ENCODE results near the gene POLD4.
"Not testable (repeated sequence)": the region's sequence is repeated elsewhere in the genome, so short reads cannot be mapped to it uniquely, and the experiment has no call there.

POLD4 gene

DNA sequence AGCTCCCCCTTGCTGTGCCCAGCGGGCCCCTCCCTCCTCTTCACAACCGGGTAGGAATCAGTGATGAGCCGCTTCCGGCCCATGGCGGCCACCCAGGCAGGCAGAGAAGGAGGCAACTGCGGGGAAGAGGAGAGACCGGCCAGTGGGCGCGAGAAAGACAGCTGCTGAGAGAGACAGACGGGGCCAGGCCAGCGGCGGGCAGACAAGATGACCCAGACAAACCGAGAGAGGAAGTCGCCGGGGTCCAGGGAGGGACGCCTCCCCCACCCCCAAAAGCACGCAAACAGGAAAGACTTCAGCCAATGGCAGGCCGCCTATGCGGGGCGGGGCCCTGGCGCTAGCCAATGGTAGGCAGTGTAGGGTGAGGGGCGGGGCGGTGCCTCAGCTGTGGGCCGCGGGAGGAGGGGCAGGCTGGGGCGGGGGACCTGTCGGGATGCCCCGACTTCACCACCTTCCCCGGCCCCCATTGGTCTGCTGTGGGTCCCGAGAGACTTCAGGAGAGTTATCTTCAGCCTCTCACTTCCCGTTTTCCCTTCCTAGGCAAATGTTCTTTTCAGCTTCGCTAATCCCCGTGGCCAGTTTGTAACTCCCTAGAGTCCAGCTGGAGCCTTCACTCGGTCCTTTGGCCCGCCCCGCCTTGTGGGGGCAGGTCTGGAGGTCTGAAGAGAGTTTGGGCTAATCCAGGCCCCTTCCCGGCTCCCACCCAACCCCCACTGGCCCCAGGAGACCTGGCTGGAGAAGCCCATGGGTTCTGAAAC, at the start of gene POLD4:
TSS of gene POLD4 (minus strand) at position 230 of the 758 bp plus-strand sequence. CDS start at position 83, 147 bp downstream.
- peak; percentile 80 to 96 (median 90) for DNase-seq

DNA sequence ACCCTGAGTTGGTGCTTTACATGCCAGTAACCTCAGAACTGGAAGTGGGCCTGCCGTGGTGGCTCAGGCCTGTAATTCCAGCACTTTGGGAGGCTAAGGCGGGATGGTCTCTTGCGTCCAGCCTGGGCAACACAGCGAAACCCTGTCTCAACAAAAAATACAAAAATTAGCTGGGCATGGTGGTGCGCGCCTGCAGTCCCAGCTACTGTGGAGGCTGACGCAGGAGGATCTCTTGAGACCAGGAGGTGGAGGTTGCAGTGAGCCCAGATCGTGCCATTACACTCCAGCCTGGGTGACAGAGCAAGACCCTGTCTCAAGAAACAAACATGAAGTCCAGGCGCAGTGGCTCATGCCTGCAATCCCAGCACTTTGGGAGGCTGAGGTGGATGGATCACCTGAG, 49.7 kb upstream of the POLD4 start:
- not testable (repeated sequence) for DNase-seq

DNA sequence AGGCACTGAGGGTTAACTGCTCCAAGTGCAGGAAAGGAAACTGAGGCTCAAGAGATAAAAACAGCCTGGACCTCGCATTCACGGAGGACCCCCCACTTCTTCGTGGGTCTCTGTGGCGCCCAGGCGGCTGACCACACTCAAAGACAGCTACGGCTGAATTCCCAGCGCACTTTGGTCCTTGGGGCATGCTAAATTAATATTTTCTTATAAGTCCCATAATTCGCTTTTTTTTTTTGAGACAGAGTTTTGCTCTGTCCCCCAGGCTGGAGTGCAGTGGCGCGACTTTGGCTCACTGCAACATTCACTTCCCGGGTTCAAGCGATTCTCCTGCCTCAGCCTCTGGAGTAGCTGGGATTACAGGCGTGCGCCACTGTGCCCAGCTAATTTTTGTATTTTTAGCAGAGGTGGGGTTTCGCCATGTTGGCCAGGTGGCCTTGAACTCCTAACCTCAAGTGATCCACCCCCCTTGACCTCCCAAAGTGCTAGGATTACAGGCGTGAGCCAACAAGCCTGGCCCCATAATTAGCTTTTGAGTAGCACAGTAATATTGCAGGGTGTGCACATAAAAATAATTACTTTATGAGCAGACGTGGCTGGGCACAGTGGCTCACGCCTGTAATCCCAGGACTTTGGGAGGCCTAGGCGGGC, 49.0 kb upstream of the POLD4 start:
- not testable (repeated sequence) for DNase-seq

DNA sequence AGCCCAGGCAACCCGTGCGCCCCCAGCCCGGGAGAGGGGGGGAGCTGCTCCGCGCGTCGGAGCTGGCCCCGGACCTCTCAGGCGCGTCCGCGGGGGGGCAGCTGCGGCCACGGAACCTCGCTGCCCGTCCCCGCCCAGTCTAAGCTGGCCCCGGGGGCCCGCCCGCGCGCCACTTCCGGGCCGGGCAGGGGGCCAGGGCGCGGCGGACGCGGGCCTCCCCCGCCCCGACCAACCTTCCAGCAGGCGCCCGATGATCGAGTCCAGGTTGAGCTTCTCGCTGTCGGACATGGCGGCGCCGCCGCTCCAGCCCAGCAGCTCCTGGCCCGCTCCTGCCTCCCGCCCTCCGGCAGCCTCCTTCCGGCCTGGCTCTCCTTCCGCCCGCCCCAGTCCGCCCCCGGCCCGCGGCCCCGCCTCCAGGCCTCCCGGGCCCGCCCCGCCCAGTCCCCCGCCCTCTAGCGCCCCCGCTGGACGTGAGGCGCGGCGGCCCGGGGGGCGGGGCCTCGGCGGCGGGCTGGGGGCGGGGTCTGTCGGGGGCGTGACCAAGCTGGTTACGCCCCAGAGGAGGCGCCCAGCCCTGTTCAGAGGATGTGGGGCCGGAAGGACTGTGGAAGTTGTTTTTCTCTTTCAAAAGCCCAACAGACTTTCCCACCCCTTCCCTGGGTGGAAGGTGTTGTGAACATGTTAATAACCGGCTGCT, 48.3 kb upstream of the POLD4 start, which contains the start of gene PPP1CA:
TSS of gene PPP1CA (minus strand) at position 364 of the 697 bp plus-strand sequence. CDS start at position 288, 76 bp downstream.
- DNase-seq: peak; percentile 82 to 95 (median 90)

DNA sequence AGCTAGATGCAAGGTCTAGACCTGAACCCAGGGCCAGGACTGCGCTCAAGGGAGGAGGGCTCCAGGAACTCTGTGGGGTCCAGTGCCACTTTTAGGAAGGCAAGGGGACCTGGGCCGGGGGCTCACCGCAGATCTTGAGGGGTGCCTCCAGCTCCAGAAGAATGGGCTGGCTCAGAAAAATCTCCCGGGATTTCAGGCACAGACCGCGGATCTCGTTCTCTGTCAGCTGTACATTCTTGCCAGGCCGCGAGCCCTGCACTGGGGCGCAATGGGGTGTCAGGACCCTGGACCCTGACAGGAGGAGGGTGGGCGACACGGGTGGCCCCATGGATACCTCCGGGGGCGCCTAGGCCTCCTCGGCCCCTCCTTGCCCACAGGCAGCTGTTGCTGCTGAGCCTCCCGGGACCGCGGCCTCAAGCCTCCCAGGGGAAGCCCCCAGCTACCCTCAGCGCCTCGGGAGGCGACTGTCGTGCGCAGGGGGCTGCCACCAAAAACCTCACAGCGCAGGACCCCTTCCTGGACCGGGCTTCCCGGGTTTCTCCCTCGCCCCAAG, 47.7 kb upstream of the POLD4 start:
- no peak for DNase-seq

DNA sequence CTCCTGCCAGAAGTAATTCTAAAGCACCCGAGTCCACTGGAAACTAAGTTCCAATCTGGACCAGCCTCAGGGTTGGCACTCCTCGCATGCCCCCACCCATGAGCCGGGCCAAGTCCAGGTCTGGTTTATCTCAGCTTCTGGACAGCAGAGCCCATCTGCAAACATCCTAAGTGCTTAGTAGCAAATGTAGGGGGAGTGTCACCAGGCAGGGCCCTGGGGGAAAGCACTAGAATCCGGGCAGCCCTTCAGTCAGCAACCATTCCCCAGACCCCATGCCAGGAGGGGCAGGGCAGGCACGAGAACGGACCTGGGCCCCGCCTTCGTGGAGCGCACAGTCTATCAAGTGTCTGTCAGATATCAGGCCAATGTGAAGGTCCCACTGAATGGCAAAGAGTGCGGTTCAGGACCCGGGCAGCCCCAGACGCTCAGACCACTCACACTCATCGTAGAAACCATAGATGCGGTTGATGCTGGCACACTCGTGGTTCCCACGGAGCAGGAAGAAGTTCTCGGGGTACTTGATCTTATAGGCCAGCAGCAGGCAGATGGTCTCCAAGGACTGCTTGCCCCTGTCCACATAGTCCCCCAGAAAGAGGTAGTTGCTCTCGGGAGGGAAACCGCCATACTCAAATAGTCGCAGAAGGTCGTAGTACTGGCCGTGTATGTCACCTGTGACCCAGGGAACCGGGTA, 47.0 kb upstream of the POLD4 start:
- no peak for DNase-seq

DNA sequence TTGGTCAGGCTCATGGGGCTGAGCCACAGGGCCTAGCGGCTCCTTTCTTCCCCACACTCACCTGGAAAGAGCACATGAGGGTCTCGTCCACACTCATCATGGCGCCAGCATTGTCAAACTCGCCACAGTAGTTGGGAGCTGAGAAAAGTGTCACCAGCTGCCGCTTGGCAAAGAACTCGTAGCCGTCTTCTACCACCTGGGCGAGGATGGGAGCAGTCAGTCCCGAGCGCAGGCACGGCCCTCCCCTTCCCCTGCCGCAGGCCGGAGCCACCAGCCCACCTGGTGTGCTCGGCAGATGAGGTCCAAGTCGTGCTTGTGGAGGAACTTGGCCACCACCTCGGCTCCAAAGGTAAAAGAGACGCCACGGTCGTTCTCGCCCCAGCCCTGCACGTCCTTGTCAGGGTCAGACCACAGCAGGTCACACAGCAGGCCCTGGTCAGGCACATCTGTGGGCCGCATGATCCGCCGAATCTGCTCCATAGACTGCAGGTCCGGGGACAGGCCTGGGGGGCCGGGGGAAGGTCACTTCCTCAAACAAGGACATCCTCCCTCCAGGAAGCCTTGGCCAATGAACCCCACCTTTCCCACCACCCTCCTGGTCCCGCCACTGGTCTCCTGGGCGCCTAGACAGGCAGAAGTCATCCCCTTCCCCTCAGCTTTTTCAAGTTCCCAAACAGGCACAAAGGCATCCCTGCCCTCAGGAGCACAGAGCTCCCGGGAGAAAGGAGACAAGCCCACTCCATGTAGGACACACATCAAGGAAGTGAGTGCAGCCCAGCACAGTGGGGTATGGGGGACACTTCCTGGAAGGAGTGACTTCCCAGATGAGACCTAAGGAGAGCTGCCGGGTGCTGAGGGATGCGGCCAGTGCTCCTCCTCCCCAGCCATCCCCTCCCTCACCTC, 45.6 kb upstream of the POLD4 start:
- DNase-seq: no peak

DNA sequence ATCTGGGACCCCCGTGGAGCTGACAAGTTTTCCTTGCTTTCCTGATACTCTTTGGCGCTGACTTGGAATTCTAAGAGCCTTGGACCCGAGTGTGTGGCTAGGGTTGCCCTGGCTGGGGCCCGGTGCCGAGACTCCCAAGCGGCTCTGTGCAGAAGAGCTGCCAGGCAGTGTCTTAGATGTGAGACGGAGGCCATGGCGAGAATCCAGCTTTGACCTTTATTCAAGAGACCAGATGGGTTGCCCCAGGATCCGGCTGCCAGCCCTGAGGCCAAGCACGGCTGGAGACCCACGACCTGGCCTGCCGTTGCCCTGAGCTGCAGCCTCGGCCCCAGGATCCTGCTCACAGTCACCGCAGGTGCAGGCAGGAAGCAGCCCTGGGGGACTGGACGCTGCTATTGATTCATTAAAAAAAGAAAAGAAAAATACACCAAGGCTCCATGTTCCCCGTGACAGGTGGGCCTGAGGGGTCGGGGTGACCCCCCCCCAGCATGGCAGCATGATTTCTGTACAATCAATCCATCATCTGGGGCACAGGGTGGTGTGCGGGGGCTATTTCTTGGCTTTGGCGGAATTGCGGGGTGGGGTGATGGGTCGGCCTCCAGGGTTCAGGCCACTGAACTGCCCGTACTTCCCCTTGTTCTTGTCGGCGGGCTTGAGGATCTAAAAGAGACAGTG, 44.8 kb upstream of the POLD4 start:
- no peak for DNase-seq

DNA sequence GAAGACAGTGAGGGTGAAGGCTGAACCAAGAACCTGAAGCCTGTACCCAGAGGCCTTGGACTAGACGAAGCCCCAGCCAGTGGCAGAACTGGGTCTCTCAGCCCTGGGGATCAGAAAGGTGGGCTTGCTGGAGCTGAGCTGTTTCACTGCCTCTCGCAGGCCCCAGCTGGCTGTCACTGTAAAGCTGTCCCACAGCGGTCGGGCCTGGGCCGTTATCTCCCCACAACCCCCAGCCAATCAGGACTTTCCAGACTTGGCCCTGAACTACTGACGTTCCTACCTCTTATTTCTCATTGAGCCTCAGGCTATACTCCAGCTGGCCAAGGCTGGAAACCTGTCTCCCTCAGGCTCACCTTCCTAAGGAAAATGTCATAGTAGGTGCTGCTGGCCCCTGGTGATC, 44.2 kb upstream of the POLD4 start:
- DNase-seq: no peak

DNA sequence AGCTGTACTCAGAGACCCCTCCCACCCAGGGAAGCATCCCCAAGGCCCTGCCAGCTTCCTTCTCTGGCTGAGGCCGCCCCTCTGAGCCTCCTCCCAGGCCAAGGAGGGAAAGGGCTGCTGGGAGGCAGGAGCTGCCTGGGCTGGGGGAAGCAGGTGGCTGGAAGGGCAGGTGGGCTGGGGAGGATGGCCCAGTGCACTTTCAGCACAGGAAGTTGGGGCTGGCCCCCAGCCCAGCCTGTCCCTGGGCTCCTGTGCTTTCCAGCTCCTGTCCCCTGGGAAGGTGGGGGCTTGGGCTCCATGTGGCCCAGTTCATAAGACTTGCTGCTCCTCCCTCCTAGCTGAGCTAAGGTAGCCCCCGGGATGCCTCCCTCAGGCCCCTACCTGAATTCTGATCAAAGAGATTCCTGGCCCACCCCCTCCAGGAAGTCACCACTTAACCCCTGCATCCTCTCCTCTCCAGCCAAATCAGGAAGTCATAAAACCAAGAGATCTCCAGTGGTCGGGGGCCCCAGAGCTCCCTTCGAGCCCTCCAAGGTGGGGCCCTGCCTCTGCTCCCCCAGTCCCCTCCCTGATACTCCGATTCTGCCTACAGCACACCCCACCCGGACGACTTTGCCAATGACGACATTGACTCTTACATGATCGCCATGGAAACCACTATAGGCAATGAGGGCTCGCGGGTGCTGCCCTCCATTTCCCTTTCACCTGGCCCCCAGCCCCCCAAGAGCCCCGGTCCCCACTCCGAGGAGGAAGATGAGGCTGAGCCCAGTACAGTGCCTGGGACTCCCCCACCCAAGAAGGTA, 43.4 kb upstream of the POLD4 start:
- DNase-seq: no peak

DNA sequence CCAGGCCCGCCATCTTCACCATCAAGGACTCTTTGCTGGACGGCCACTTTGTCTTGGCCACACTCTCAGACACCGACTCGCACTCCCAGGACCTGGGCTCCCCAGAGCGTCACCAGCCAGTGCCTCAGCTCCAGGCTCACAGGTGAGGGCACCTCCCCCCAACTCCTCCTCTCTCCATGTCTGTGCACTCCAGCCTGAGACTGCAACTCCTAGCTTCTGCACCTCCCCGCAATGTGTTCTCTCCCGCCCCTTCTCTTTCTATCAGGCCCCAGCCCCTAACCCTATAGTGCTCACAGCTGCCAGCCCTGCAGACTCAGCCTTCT, 42.9 kb upstream of the POLD4 start:
- no peak for DNase-seq

DNA sequence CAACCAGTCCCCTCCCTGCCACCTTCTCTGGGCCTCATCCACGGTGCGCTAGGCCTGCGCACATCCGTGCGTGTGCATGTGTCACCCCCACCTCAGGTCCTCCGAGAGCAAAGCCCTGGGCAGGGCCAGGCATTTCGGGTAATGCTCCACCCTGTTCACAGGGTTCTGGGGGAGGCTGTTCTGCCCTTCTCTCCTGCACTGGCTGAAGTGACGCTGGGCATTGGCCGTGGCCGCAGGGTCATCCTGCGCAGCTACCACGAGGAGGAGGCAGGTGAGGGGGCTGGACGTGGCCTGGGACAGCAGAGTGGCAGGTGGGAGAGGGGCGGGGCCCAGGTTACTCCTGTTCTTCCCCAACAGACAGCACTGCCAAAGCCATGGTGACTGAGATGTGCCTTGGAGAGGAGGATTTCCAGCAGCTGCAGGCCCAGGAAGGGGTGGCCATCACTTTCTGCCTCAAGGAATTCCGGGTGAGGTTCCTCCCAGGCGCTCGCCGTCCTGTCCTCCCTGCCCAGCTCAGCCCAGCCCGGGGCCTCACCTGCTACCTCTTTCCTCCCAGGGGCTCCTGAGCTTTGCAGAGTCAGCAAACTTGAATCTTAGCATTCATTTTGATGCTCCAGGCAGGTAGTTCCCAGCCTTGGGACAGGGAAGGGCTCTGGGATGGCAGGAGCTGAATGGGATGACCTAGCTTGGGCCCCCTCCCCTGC, 42.4 kb upstream of the POLD4 start:
- no peak for DNase-seq

DNA sequence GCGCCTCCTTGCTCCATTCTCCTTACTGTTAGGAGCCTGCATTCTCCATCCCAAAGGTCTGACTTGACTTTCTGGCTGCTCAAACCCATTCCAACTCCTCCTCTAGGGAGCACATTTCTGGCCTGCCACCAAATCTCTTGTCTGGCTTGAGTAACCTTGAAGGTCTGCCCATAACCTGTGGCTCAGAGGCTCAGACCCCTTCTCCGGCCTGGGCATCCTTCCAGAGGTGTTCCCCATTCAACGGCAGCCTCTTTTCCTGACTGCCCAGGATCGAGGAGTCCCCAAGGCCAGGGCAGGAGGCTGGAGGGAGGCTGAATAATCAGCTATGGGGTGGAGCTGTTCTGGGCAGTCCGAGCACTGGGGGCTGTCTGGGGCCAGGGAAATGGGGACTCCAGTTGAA, 40.6 kb upstream of the POLD4 start:
- DNase-seq: no peak

DNA sequence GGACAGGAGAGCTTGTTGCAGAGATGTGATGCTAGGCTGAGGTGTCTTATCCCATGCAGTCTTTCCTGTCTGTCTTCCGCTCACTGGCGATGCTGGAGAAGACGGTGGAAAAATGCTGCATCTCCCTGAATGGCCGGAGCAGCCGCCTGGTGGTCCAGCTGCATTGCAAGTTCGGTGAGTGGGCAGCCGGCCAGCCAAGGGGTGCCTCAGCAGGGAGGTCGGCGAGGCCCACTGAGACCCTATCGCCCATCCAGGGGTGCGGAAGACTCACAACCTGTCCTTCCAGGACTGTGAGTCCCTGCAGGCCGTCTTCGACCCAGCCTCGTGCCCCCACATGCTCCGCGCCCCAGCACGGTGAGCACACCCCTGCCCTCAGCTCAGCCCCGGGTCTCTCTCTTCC, 40.1 kb upstream of the POLD4 start:
- DNase-seq: no peak

DNA sequence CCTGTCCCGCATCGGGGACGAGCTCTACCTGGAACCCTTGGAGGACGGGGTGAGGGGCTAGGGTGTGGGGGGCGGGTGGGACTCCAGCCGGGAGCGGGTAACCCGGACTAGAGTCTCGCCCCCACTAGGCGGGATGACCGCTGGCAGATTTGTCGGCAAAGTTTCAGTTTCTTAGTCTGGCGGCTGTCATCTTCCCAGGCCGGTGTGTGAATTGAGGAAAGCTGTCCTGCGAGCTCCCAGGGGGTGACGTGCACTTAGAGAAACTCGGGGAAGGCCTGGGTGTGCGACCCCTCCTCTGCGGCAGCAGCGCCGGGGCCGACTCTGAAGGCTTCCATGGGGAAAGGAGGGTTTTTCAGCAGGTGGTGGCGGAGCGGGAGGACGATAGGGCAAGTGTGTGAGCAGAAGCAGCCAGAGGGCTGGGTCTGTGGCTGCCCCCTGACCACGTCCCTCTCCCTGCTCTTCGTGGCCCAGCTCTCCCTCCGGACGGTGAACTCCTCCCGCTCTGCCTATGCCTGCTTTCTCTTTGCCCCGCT, 38.9 kb upstream of the POLD4 start:
- DNase-seq: no peak

DNA sequence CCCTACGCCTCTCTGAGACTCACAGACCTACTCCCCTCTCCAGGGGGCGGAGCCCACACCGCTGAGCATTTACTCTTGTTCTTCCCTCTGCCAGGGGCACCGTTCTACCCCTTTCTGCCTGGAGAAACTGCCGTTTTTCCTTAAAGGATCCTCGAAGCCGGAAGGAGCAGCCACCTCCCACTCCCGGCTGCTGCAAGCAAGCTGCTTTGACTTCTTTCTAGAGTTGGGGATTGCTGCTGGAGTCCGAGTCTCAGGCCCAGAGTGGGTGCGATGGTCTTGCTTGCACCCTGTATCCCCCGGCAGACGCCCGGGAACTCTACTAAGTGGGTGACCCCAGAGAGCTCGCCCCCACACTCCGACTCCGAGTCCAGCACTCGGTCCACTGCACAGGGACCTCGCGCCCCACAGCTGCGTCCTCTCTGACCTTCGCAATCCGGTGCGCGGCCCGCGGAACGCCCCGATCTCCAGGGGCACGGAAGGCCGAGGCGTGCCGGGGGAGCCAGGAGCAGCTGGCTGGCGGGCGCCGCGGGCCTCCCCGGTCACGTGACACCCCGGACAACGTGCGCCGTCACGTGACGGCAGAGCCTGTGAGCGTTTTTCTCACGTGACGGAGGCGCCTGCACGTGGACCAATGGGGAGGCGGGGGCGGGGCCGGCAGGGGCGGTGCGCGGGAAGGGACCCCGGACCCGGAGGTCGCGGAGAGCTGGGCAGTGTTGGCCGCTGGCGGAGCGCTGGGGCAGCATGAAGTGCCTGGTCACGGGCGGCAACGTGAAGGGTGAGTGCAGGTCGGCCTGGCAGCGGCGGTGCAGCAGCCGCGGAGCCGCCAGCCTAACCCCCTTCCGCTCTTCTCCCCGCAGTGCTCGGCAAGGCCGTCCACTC, 38.2 kb upstream of the POLD4 start, which contains the start of gene RAD9A:
TSS of gene RAD9A (plus strand) at position 683 of the 879 bp plus-strand sequence. CDS start at position 742, 59 bp downstream.
- DNase-seq: peak; percentile 79 to 91 (median 82)

DNA sequence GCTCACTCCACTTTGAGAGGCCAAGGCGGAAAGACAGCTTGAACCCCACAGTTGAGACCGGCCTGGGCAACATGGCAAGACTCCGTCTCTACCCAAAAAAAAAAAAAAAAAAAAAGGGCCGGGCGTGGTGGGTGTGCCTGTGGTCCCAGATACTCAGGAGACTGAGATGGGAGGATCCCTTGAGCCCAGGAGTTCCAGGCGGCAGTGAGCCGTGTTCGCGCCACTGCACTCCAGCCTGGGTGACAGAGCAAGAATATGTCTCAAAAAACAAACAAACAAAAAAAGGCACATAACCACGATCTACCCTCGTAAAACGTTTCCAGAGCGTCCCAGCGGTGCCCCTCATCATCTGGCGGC, 37.6 kb upstream of the POLD4 start:
- DNase-seq: no peak

DNA sequence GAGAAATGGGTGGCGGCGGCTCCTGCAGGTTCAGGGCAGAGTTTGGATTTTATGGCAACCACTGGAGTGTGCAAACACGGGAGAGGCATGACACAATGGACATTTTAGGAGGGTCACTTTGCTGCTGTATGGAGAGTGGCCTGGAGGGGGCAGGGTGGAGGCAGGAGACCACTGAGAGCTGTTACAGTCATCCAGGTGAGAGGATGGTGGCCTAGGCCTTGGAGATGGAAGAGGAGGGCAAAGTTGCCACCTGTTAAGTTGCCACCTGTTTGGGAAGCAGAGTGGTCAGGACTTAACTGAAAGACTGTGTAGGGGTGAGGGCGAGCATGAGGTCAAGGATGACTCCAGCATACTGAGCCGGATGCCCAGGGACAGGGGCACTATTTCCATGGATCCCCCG, 36.1 kb upstream of the POLD4 start:
- DNase-seq: peak in 2 of 4 experiments; percentile 35 to 48
